Measurements from ENCODE around the gene MAB21L4.

- TF ChIP-seq JUND (IDR thresholded peaks at IDR 0.05; ENCODE audit: low read length) (no peak), POLR2AphosphoS5 (IDR thresholded peaks at IDR 0.05; ENCODE audit: low read depth, low read length) (no peak), HDAC6 (IDR thresholded peaks at IDR 0.05; ENCODE audit: low read depth, low read length) (no peak), TEAD4 (IDR thresholded peaks at IDR 0.05; ENCODE audit: low read depth, low read length) (no peak), GTF2F1 (IDR thresholded peaks at IDR 0.05; ENCODE audit: borderline replicate concordance, low read depth, low read length) (no peak), RFX5 (IDR thresholded peaks at IDR 0.05; ENCODE audit: borderline replicate concordance, low read depth, low read length) (no peak), CHD2 (IDR thresholded peaks at IDR 0.05; ENCODE audit: low read length) (no peak), SAP30 (IDR thresholded peaks at IDR 0.05; ENCODE audit: insufficient read depth, insufficient replicate concordance, low read length) (no peak), POLR2A (IDR thresholded peaks at IDR 0.05; ENCODE audit: control extremely low read depth in 1 of 2, low read depth in 2 of 2, low read length in 2 of 2) (no peak), EGR1 (IDR thresholded peaks at IDR 0.05; ENCODE audit: borderline replicate concordance, low read depth, low read length) (no peak), RBBP5 (IDR thresholded peaks at IDR 0.05; ENCODE audit: borderline replicate concordance, low read depth, low read length) (no peak)
- TF ChIP-seq, protein P1, sequence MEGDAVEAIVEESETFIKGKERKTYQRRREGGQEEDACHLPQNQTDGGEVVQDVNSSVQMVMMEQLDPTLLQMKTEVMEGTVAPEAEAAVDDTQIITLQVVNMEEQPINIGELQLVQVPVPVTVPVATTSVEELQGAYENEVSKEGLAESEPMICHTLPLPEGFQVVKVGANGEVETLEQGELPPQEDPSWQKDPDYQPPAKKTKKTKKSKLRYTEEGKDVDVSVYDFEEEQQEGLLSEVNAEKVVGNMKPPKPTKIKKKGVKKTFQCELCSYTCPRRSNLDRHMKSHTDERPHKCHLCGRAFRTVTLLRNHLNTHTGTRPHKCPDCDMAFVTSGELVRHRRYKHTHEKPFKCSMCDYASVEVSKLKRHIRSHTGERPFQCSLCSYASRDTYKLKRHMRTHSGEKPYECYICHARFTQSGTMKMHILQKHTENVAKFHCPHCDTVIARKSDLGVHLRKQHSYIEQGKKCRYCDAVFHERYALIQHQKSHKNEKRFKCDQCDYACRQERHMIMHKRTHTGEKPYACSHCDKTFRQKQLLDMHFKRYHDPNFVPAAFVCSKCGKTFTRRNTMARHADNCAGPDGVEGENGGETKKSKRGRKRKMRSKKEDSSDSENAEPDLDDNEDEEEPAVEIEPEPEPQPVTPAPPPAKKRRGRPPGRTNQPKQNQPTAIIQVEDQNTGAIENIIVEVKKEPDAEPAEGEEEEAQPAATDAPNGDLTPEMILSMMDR (IDR thresholded peaks at IDR 0.05; ENCODE audit: control extremely low read depth in 1 of 3, insufficient read depth in 1 of 3, low read depth in 1 of 3, low read length in 3 of 3) = no peak
Measured at GRCh38 chr2:240905176-240905781, 9.3 kb upstream of the MAB21L4 start.

Data from H1 (cell line).